Glutamatergic neuron (in vitro differentiated cells): ENCODE results near the gene ZBBX. TPM values are rescaled to one million over a fixed set of nuclear protein-coding genes. Genes with fewer than 3 reads are reported as not detected.

ENCODE experiments used
- DNase-seq: peaks from one replicate; pipeline ENCODE4 v3.0.0; 2022
- H3K27ac Mint-ChIP-seq: one replicate; pipeline ENCODE4 v1.8.0; 2020; ENCODE audit warnings: mild to moderate bottlenecking, mixed read lengths, inconsistent platforms; ENCODE audit not compliant: unreplicated experiment
- H3K27me3 Mint-ChIP-seq: one replicate; pipeline ENCODE4 v1.8.0; 2020; ENCODE audit warnings: mild to moderate bottlenecking, moderate library complexity, mixed read lengths, inconsistent platforms; ENCODE audit not compliant: unreplicated experiment
- H3K36me3 Mint-ChIP-seq: one replicate; pipeline ENCODE4 v1.8.0; 2020; ENCODE audit warnings: mild to moderate bottlenecking, mixed read lengths, inconsistent platforms; ENCODE audit not compliant: unreplicated experiment
- H3K4me1 Mint-ChIP-seq: one replicate; pipeline ENCODE4 v1.8.0; 2020; ENCODE audit warnings: mild to moderate bottlenecking, low read depth, mixed read lengths, inconsistent platforms; ENCODE audit not compliant: unreplicated experiment
- H3K4me3 Mint-ChIP-seq: one replicate; pipeline ENCODE4 v1.8.0; 2020; ENCODE audit warnings: mild to moderate bottlenecking, mixed read lengths, inconsistent platforms; ENCODE audit not compliant: unreplicated experiment
- H3K9me3 Mint-ChIP-seq: one replicate; pipeline ENCODE4 v1.8.0; 2020; ENCODE audit warnings: mild to moderate bottlenecking, moderate library complexity, mixed read lengths, inconsistent platforms; ENCODE audit not compliant: unreplicated experiment
- total RNA-seq: library from RNA; stranded (reverse); fragmentation: NEBNext Ultra II Directional; extraction: Animal tissue kit (Norgen Biotek cat#: 25700); gene quantifications from one replicate; pipeline ENCODE4 v1.2.1, GENCODE V29; 2021; ENCODE audit not compliant: unreplicated experiment
- TF ChIP-seq, protein P1 (sequence below): fragments of 200-600 bp; sonication (generic); IDR thresholded peaks from one replicate; pipeline ENCODE4 v1.5.0; 2021; ENCODE audit not compliant: partially characterized antibody, unreplicated experiment

Gene ZBBX
- total RNA-seq, 1 donor from 2014 or later: 1.4 TPM

DNA sequence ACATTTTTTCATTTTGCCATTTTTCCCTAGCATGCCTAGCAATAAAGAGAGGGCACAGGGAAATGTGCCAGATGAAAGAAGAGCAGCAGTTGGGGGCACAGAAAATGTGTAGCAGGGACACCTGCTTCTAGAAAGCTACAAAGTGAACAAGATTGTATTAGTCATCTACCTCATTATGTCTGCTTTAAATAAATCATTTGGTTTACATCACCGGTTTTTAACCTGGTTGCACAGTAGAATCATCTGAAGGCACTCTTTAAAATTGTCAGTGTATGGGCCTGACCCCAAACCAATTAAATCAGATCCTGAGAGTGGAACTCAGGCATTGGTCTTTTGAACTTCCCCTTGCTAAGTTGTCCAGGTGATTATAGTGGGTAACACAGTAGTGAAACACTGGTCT lies 73.8 kb downstream of the ZBBX start:
- DNase-seq: no peak

DNA sequence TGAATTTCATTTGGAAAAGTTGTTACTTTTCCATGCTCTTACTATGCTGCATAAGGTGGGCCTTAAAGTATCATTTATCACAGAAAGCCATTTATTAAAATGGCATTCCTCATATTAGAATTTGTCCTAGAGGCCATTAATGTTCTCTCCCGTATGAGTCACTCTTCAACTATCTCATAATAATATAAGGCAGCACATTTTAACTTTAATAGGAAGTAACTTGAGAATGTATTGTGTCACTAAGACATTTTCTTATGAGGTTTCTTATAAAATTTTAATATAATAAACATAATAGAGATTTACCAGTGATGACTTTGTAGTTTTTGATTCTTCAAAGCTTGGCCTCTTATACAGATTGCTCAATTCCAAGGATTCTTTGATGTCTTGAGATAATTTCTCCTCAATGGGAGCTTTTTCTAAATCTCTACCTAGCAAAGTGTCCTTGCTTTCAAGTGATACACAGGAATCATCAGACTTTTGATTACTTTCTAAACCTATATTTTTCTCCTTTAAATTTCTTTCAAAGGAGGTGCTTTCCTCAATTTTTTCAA lies 74.7 kb downstream of the ZBBX start:
- Mint-ChIP-seq H3K36me3 (no peaks in the 10 kb centered on the region), H3K4me1 (peaks cover 3% of the 10 kb centered on the region), H3K4me3 (no peak overlapping the region), H3K9me3 (no peaks in the 10 kb centered on the region), H3K27ac (no peak overlapping the region), H3K27me3 (no peaks in the 10 kb centered on the region)
- DNase-seq: no peak
- TF ChIP-seq, protein P1, sequence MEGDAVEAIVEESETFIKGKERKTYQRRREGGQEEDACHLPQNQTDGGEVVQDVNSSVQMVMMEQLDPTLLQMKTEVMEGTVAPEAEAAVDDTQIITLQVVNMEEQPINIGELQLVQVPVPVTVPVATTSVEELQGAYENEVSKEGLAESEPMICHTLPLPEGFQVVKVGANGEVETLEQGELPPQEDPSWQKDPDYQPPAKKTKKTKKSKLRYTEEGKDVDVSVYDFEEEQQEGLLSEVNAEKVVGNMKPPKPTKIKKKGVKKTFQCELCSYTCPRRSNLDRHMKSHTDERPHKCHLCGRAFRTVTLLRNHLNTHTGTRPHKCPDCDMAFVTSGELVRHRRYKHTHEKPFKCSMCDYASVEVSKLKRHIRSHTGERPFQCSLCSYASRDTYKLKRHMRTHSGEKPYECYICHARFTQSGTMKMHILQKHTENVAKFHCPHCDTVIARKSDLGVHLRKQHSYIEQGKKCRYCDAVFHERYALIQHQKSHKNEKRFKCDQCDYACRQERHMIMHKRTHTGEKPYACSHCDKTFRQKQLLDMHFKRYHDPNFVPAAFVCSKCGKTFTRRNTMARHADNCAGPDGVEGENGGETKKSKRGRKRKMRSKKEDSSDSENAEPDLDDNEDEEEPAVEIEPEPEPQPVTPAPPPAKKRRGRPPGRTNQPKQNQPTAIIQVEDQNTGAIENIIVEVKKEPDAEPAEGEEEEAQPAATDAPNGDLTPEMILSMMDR: no peak

More for the DNA sequence above, 73.8 kb downstream of the ZBBX start:
- peaks cover 3% of the 10 kb centered on the region for H3K4me1 Mint-ChIP-seq
- TF ChIP-seq, protein P1: no peak
- H3K9me3 Mint-ChIP-seq: no peaks in the 10 kb centered on the region
- no peaks in the 10 kb centered on the region for H3K27me3 Mint-ChIP-seq
- H3K36me3 Mint-ChIP-seq: no peaks in the 10 kb centered on the region
- no peak overlapping the region for H3K4me3 Mint-ChIP-seq
- H3K27ac Mint-ChIP-seq: no peak overlapping the region

DNA sequence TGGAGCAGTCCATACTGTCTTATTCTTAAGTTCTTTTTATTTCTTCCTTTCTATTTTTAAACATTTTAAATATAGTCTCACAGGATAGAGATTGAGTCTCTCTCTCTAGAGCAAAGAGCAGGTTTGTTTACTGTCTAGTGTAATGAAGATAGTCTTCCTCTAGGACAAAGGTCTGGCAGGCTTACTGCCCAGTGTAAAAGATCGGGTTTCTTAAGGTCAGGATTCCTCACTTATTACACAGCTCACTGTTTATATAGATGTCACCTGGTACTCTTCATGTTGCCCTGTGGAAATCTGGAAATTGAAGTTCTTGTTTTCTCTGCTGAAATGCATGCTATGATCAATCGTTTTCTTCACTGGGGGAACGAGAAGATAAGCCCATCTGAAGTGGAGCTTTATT lies 76.0 kb downstream of the ZBBX start:
- TF ChIP-seq, protein P1: no peak
- H3K4me1 Mint-ChIP-seq: no peaks in the 10 kb centered on the region
- no peak for DNase-seq
- no peaks in the 10 kb centered on the region for H3K27me3 Mint-ChIP-seq
- H3K36me3 Mint-ChIP-seq: no peaks in the 10 kb centered on the region
- H3K27ac Mint-ChIP-seq: no peak overlapping the region
- H3K9me3 Mint-ChIP-seq: no peaks in the 10 kb centered on the region
- H3K4me3 Mint-ChIP-seq: no peak overlapping the region

DNA sequence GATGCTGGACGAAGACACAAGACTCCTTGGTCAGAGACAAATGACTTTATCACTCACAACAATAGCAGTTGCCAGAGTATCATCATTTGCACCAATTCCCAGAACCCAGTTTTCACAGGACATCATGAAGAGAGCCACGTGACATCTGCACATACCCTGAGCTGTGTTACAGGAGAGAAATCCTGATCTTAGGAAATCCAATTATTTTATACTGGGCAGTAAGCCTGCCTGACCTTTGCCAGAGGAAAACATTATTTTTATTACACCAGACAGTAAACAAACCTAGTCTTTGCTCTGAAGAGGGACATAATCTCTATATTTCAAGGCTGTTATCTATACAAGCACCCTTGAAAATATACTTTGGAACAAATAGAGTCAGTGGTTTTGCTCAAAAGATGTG lies 77.4 kb downstream of the ZBBX start:
- no peaks in the 10 kb centered on the region for H3K9me3 Mint-ChIP-seq
- H3K27me3 Mint-ChIP-seq: no peaks in the 10 kb centered on the region
- no peaks in the 10 kb centered on the region for H3K4me1 Mint-ChIP-seq
- TF ChIP-seq, protein P1: no peak
- no peaks in the 10 kb centered on the region for H3K36me3 Mint-ChIP-seq
- DNase-seq: no peak
- H3K4me3 Mint-ChIP-seq: no peak overlapping the region
- no peak overlapping the region for H3K27ac Mint-ChIP-seq

DNA sequence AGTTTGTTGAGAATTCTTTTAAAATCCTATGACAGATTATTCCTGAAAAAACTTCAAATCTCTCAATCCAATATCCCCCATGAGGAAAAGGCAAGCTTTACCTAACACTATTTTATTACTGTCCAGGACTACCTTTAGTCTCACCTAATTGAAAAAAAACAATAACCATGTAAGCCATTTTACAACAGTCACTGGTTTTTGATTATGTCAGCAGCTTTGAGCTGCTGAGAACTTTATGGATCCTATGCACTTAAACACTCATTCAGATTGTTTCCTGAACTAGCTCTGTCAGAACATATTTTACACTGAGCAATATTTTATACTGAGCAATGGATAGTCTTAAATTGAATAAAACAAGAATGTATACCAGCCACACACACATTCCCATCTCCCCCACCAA lies 79.9 kb downstream of the ZBBX start:
- no peak overlapping the region for H3K4me3 Mint-ChIP-seq
- H3K27me3 Mint-ChIP-seq: no peaks in the 10 kb centered on the region
- no peaks in the 10 kb centered on the region for H3K9me3 Mint-ChIP-seq
- H3K36me3 Mint-ChIP-seq: no peaks in the 10 kb centered on the region
- no peak overlapping the region for H3K27ac Mint-ChIP-seq
- TF ChIP-seq, protein P1: no peak
- DNase-seq: no peak
- H3K4me1 Mint-ChIP-seq: no peaks in the 10 kb centered on the region
